ENCODE results near the gene CLEC6A. TPM values are rescaled to one million over a fixed set of nuclear protein-coding genes. Genes with fewer than 3 reads are reported as not detected.

CLEC6A gene
- total RNA-seq, 2 experiments from 2014 or later: not detected

- Mint-ChIP-seq H3K27me3 (no peaks in the 10 kb centered on the region), H3K36me3 (ENCODE audit: low read depth) (no peaks in the 10 kb centered on the region), H3K4me3 (no peak overlapping the region), H3K9me3 (no peaks in the 10 kb centered on the region), H3K27ac (no peak overlapping the region), H3K4me1 (ENCODE audit: low read depth) (peaks cover 6% of the 10 kb centered on the region)
- no peaks in the 10 kb centered on the region for H3K36me3 ChIP-seq (ENCODE audit: insufficient read depth, low read length)
- H3K4me3 ChIP-seq (ENCODE audit: low read length): no peak overlapping the region
- H3K27ac ChIP-seq (ENCODE audit: low read depth in 1 of 2, low read length in 2 of 2): no peak overlapping the region
- ChIA-PET CTCF (no interaction called here), POLR2A (no interaction called here)
- intact Hi-C loops (cut with DNase I, micrococcal nuclease): no loop called here
- ATAC-seq (ENCODE audit: poor library complexity) (no peak), DNase-seq (peak in 1 of 14 experiments; percentile 6)
- TF ChIP-seq CTCF (IDR thresholded peaks at IDR 0.05): no peak
- peaks cover 4% of the 10 kb centered on the region for H3K4me1 ChIP-seq (ENCODE audit: insufficient read depth, low read length)
- no peaks in the 10 kb centered on the region for H3K27me3 ChIP-seq (ENCODE audit: control insufficient read depth in 1 of 2, insufficient read depth in 2 of 2, low read length in 2 of 2)
- no peaks in the 10 kb centered on the region for H3K9me3 ChIP-seq (ENCODE audit: control insufficient read depth in 1 of 2, insufficient read depth in 1 of 2, low read length in 2 of 2)
Measured at GRCh38 chr12:8501720-8502119, 46.0 kb downstream of the CLEC6A start.

GRCh38 chr12:8504351-8504750, 48.6 kb downstream of the CLEC6A start:
- DNase-seq (no peak), ATAC-seq (ENCODE audit: poor library complexity) (no peak)
- TF ChIP-seq CTCF (IDR thresholded peaks at IDR 0.05): no peak
- H3K4me3 Mint-ChIP-seq: no peak overlapping the region
- no peaks in the 10 kb centered on the region for H3K27me3 Mint-ChIP-seq
- H3K27ac Mint-ChIP-seq: no peak overlapping the region
- intact Hi-C loops (cut with DNase I, micrococcal nuclease): no loop called here
- no peaks in the 10 kb centered on the region for H3K9me3 Mint-ChIP-seq
- Histone ChIP-seq H3K4me3 (ENCODE audit: low read length) (no peak overlapping the region), H3K4me1 (ENCODE audit: insufficient read depth, low read length) (peaks cover 10% of the 10 kb centered on the region), H3K36me3 (ENCODE audit: insufficient read depth, low read length) (no peaks in the 10 kb centered on the region), H3K9me3 (ENCODE audit: control insufficient read depth in 1 of 2, insufficient read depth in 1 of 2, low read length in 2 of 2) (peaks cover 0 to 4% of the 10 kb centered on the region in 2 experiments), H3K27me3 (ENCODE audit: control insufficient read depth in 1 of 2, insufficient read depth in 2 of 2, low read length in 2 of 2) (no peaks in the 10 kb centered on the region), H3K27ac (ENCODE audit: low read depth in 1 of 2, low read length in 2 of 2) (no peak overlapping the region)
- H3K36me3 Mint-ChIP-seq (ENCODE audit: low read depth): no peaks in the 10 kb centered on the region
- ChIA-PET CTCF (interaction anchor here (1.1 kb wide), 1 partner anchor 12 kb away, joined by 3 read pairs; no protein-coding TSS in a partner anchor), POLR2A (no interaction called here)
- peaks cover 6% of the 10 kb centered on the region for H3K4me1 Mint-ChIP-seq (ENCODE audit: low read depth)

- DNase-seq: no peak
- peaks cover 4% of the 10 kb centered on the region for H3K27me3 Mint-ChIP-seq
- H3K27ac ChIP-seq (ENCODE audit: low read depth in 1 of 2, low read length in 2 of 2): no peak overlapping the region
- H3K36me3 Mint-ChIP-seq (ENCODE audit: low read depth): no peaks in the 10 kb centered on the region
- TF ChIP-seq CTCF (IDR thresholded peaks at IDR 0.05): no peak
- POLR2A ChIA-PET: no interaction called here
- H3K9me3 Mint-ChIP-seq: no peaks in the 10 kb centered on the region
- no peak overlapping the region for H3K4me3 ChIP-seq (ENCODE audit: low read length)
- no peaks in the 10 kb centered on the region for H3K27me3 ChIP-seq (ENCODE audit: control insufficient read depth in 1 of 2, insufficient read depth in 2 of 2, low read length in 2 of 2)
- H3K36me3 ChIP-seq (ENCODE audit: insufficient read depth, low read length): no peaks in the 10 kb centered on the region
- intact Hi-C loops (cut with DNase I, micrococcal nuclease): no loop called here
- peaks cover 0 to 4% of the 10 kb centered on the region in 2 experiments for H3K9me3 ChIP-seq (ENCODE audit: control insufficient read depth in 1 of 2, insufficient read depth in 1 of 2, low read length in 2 of 2)
- no peaks in the 10 kb centered on the region for H3K4me1 Mint-ChIP-seq (ENCODE audit: low read depth)
- H3K4me1 ChIP-seq (ENCODE audit: insufficient read depth, low read length): peaks cover 8% of the 10 kb centered on the region
- CTCF ChIA-PET: no interaction called here
- H3K27ac Mint-ChIP-seq: no peak overlapping the region
- H3K4me3 Mint-ChIP-seq: no peak overlapping the region
- no peak for ATAC-seq (ENCODE audit: poor library complexity)
Measured at GRCh38 chr12:8507596-8507995, 51.8 kb downstream of the CLEC6A start.
